Measurements from ENCODE around the gene TMC3.

- TF ChIP-seq CTCF (IDR thresholded peaks at IDR 0.05; ENCODE audit: low read length) (no peak), EZH2 (IDR thresholded peaks at IDR 0.05; ENCODE audit: borderline replicate concordance, low read length) (no peak)
Observed at GRCh38 chr15:81362790-81363189, 11.2 kb downstream of the TMC3 start.
